GM12878 (cell line): Measurements from ENCODE around the gene CNKSR3. TPM values are rescaled to one million over a fixed set of nuclear protein-coding genes. Genes with fewer than 3 reads are reported as not detected.

ENCODE experiments used
- ATAC-seq: fragments of 200-7000 bp; cut with Tn5 transposase; 3 replicates; pipeline ENCODE4 v1.9.1; 2020; ENCODE audit warnings: mild to moderate bottlenecking, moderate library complexity
- BruUV-seq: library from RNA; stranded (reverse); fragments of 400-500 nt; replicated peaks from 2 replicates; lab custom pipeline; 2021; lab: Mats Ljungman, UMichigan
- CTCF ChIA-PET: fragments of 300-600 bp; sonication (Branson Sonifier 250); formaldehyde crosslinking; extraction: SDS; loops from one replicate; lab custom pipeline; 2021; ENCODE audit warnings: inconsistent platforms; lab: Yijun Ruan, JAX
- POLR2A ChIA-PET: fragments of 350-600 bp; formaldehyde crosslinking; extraction: SDS; loops from one replicate; lab custom pipeline; 2021; ENCODE audit warnings: inconsistent platforms; lab: Charles Lee
- RAD21 ChIA-PET: fragments of 300-600 bp; sonication (Branson Sonifier 250); formaldehyde crosslinking; loops from one replicate; lab custom pipeline; 2023; ENCODE audit warnings: antibody characterized with exemption; ENCODE audit not compliant: unreplicated experiment; lab: Charles Lee
- SMC1A ChIA-PET: fragments of 300-600 bp; sonication (Branson Sonifier 250); formaldehyde crosslinking; loops from one replicate; lab custom pipeline; 2023; ENCODE audit not compliant: unreplicated experiment, uncharacterized antibody; lab: Charles Lee
- DNase-seq: peaks from one replicate; pipeline ENCODE4 v3.0.0-alpha.2; 2011; ENCODE audit warnings: low read depth, low spot score
- FAIRE-seq: peaks from 3 replicates; lab custom pipeline; 2011; peaks lifted over from hg19 to GRCh38; lab: Jason Lieb, UNC
- H2AFZ ChIP-seq: 2 replicates; pipeline ENCODE4 v1.6.0; 2011; ENCODE audit warnings: low read depth, low read length, control low read depth; ENCODE audit not compliant: control insufficient read depth
- H3K27ac ChIP-seq: 2 replicates; pipeline ENCODE4 v1.5.1; 2011; ENCODE audit warnings: control low read depth; ENCODE audit not compliant: control insufficient read depth, insufficient read depth
- H3K27me3 ChIP-seq, 2 experiments: replicated peaks in 1 of 2; 2 replicates each; pipeline versions ENCODE4 v1.6.0 to v1.6.1; 2011; ENCODE audit warnings: low read length in 1 of 2; ENCODE audit not compliant: control insufficient read depth in 2 of 2, insufficient read depth in 2 of 2
- H3K36me3 ChIP-seq, 2 experiments: 2 replicates each; pipeline ENCODE4 v1.5.1; 2011; ENCODE audit warnings: low read length in 1 of 2; ENCODE audit not compliant: control insufficient read depth in 2 of 2, insufficient read depth in 2 of 2
- H3K4me1 ChIP-seq: 2 replicates; pipeline ENCODE4 v1.6.1; 2011; ENCODE audit warnings: mild to moderate bottlenecking, low read length, moderate library complexity, mixed read lengths; ENCODE audit not compliant: control insufficient read depth, insufficient read depth
- H3K4me2 ChIP-seq: 2 replicates; pipeline ENCODE4 v1.6.0; 2011; ENCODE audit warnings: control low read depth; ENCODE audit not compliant: control insufficient read depth, insufficient read depth
- H3K4me3 ChIP-seq: fragments of 200-600 bp; sonication (generic); 2 replicates; pipeline ENCODE4 v1.5.1; 2016
- H3K79me2 ChIP-seq: 2 replicates; pipeline ENCODE4 v1.6.0; 2011; ENCODE audit warnings: low read length; ENCODE audit not compliant: control insufficient read depth, insufficient read depth
- H3K9ac ChIP-seq: 2 replicates; pipeline ENCODE4 v1.8.0; 2011; ENCODE audit warnings: low read length, control low read depth, mixed read lengths; ENCODE audit not compliant: control insufficient read depth, insufficient read depth
- H3K9me3 ChIP-seq: replicated peaks from 3 replicates; pipeline ENCODE4 v1.5.1; 2011; ENCODE audit warnings: mild to moderate bottlenecking, low read length; ENCODE audit not compliant: control insufficient read depth, insufficient read depth
- H4K20me1 ChIP-seq: 2 replicates; pipeline ENCODE4 v1.6.0; 2011; ENCODE audit not compliant: control insufficient read depth, insufficient read depth
- ATF2 ChIP-seq: IDR thresholded peaks from 2 replicates; pipeline ENCODE4 v1.6.1; 2012; ENCODE audit warnings: low read length, inconsistent platforms
- DPF2 ChIP-seq: fragments of 450-650 bp; IDR thresholded peaks from 2 replicates; pipeline ENCODE4 v1.6.1; 2017; ENCODE audit warnings: mild to moderate bottlenecking
- IKZF2 ChIP-seq, 2 experiments: fragments of 450-650 bp; IDR thresholded peaks; 2 replicates each; pipeline ENCODE4 v1.6.1; 2017; ENCODE audit warnings: mild to moderate bottlenecking in 2 of 2, moderate library complexity in 2 of 2
- IRF4 ChIP-seq: IDR thresholded peaks from 2 replicates; pipeline ENCODE4 v1.6.1; 2011; ENCODE audit warnings: low read depth, low read length
- KAT2A ChIP-seq: conservative IDR thresholded peaks from 2 replicates; pipeline ENCODE4 v1.6.1; 2011; ENCODE audit warnings: low read depth, low read length; ENCODE audit not compliant: control insufficient read depth
- LARP7 ChIP-seq: fragments of 450-650 bp; IDR thresholded peaks from 2 replicates; pipeline ENCODE4 v1.6.1; 2017; ENCODE audit warnings: mild to moderate bottlenecking
- PKNOX1 ChIP-seq: fragments of 450-650 bp; IDR thresholded peaks from 2 replicates; pipeline ENCODE4 v1.6.1; 2016; ENCODE audit warnings: mild to moderate bottlenecking
- RAD51 ChIP-seq: fragments of 450-650 bp; IDR thresholded peaks from 2 replicates; pipeline ENCODE4 v1.6.1; 2016; ENCODE audit warnings: moderate library complexity, mild to moderate bottlenecking, inconsistent platforms
- RCOR1 ChIP-seq: conservative IDR thresholded peaks from 2 replicates; pipeline ENCODE4 v1.6.1; 2012; ENCODE audit warnings: low read depth, low read length, improper control_type of control experiment
- TBL1XR1 ChIP-seq: IDR thresholded peaks from 2 replicates; pipeline ENCODE4 v1.6.1; 2012; ENCODE audit warnings: low read depth, low read length, improper control_type of control experiment
- WGBS: methylation state at CpG from one replicate; pipeline ENCODE4 v1.1.6; 2016; ENCODE audit warnings: low lambda C conversion rate; ENCODE audit not compliant: insufficient replicate concordance, insufficient coverage; ENCODE audit errors: missing lambda C conversion rate; 5-methylcytosine and 5-hydroxymethylcytosine counted together
- in situ Hi-C: fragments of 300-500 bp; cut with MboI; formaldehyde crosslinking; loops from 9 replicates; pipeline ENCODE4 v1.14.3; 2018; ENCODE audit warnings: mixed read lengths
- intact Hi-C: fragments of 100-400 bp; cut with micrococcal nuclease; formaldehyde crosslinking; loops from one replicate; pipeline ENCODE4 v1.14.2; 2022; ENCODE audit not compliant: unreplicated experiment
- polyA plus RNA-seq, 11 experiments: library from polyadenylated mRNA; depleted of rRNA in 4 of 11; unstranded in 6 of 11; stranded (reverse) in 5 of 11; fragments of >200 nt; fragmentation: Nextera tagmentation in 4 of 11; fragmentation: Illumina TruSeq in 1 of 11; extraction: Ambion mirVana in 4 of 11; extraction: Trizol in 1 of 11; gene quantifications; 1 replicate in 1 of 11; 2 replicates in 10 of 11; pipeline versions ENCODE4 v1.2.1 to v1.2.3, GENCODE V29; 2011 to 2016; ENCODE audit warnings: inconsistent platforms in 2 of 11, missing spikeins in 2 of 11, low read depth in 1 of 11
- total RNA-seq, 4 experiments: library from RNA; depleted of rRNA in 3 of 4; stranded (reverse); fragments of >200 nt in 3 of 4; fragmentation: Illumina TruSeq in 1 of 4; extraction: Trizol in 1 of 4; gene quantifications; 2 replicates each; pipeline versions ENCODE4 v1.2.1 to v1.2.3, GENCODE V29; 2013 to 2021
- TF ChIP-seq, protein P1 (sequence below): fragments of 450-650 bp; IDR thresholded peaks from 2 replicates; pipeline ENCODE4 v1.6.1; 2016; ENCODE audit warnings: mild to moderate bottlenecking
- TF ChIP-seq, protein P2 (sequence below): fragments of 450-650 bp; IDR thresholded peaks from 2 replicates; pipeline ENCODE4 v1.6.1; 2018; ENCODE audit warnings: mild to moderate bottlenecking, low read depth, moderate library complexity; ENCODE audit not compliant: partially characterized antibody

The CNKSR3 gene
- total and polyA plus RNA-seq, 10 of the 15 experiments (the other 5 are each of a cell fraction or from before 2014, with no cell fraction given): under 0.01 to 0.48 (median 0.12) TPM; not detected in 2

DNA sequence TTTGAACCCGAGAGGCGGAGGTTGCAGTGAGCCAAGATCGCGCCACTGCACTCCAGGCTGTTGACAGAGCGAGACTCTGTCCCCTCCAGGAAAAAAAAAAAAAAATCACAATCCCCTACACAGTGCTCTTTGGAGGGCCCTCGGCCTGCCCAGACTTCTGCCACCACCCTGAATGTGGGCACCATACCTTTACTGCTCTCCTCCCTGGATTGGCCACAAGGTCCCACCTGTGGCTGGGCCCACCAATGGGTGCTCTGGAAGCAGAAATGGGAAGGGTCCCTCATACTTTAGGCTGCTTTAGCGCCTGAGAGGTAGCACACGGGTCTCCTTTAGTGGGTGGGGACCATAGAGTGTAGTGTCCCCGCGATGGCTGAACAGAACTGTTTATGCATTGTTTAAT lies 103.6 kb downstream of the CNKSR3 start:
- no peaks in the 10 kb centered on the region for H3K4me1 ChIP-seq
- no peak overlapping the region for H3K4me2 ChIP-seq
- DNase-seq (no peak), ATAC-seq (no peak)
- no peak overlapping the region for H3K4me3 ChIP-seq
- ChIA-PET POLR2A (no interaction called here), RAD21 (no interaction called here), SMC1A (no interaction called here), CTCF (no interaction called here)
- no peaks in the 10 kb centered on the region for H3K27me3 ChIP-seq
- H3K27ac ChIP-seq: no peak overlapping the region
- H3K9me3 ChIP-seq: no peaks in the 10 kb centered on the region
- WGBS: 62% methylated on average over 10 of the region's 10 CpGs
- no peak overlapping the region for H3K9ac ChIP-seq
- H4K20me1 ChIP-seq: no peaks in the 10 kb centered on the region
- in situ Hi-C loops: no loop called here
- H2AFZ ChIP-seq: no peak overlapping the region
- H3K36me3 ChIP-seq: no peaks in the 10 kb centered on the region
- no peaks in the 10 kb centered on the region for H3K79me2 ChIP-seq
- no TSS peak for BruUV-seq
- TF ChIP-seq IKZF2 (IDR thresholded peaks at IDR 0.05) (no peak), IRF4 (no peak), TBL1XR1 (no peak), RAD51 (no peak), RCOR1 (no peak), ATF2 (no peak), KAT2A (no peak), DPF2 (no peak), LARP7 (no peak), PKNOX1 (no peak)
- TF ChIP-seq, protein P1, sequence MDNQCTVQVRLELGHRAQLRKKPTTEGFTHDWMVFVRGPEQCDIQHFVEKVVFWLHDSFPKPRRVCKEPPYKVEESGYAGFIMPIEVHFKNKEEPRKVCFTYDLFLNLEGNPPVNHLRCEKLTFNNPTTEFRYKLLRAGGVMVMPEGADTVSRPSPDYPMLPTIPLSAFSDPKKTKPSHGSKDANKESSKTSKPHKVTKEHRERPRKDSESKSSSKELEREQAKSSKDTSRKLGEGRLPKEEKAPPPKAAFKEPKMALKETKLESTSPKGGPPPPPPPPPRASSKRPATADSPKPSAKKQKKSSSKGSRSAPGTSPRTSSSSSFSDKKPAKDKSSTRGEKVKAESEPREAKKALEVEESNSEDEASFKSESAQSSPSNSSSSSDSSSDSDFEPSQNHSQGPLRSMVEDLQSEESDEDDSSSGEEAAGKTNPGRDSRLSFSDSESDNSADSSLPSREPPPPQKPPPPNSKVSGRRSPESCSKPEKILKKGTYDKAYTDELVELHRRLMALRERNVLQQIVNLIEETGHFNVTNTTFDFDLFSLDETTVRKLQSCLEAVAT: no peak
- TF ChIP-seq, protein P2, sequence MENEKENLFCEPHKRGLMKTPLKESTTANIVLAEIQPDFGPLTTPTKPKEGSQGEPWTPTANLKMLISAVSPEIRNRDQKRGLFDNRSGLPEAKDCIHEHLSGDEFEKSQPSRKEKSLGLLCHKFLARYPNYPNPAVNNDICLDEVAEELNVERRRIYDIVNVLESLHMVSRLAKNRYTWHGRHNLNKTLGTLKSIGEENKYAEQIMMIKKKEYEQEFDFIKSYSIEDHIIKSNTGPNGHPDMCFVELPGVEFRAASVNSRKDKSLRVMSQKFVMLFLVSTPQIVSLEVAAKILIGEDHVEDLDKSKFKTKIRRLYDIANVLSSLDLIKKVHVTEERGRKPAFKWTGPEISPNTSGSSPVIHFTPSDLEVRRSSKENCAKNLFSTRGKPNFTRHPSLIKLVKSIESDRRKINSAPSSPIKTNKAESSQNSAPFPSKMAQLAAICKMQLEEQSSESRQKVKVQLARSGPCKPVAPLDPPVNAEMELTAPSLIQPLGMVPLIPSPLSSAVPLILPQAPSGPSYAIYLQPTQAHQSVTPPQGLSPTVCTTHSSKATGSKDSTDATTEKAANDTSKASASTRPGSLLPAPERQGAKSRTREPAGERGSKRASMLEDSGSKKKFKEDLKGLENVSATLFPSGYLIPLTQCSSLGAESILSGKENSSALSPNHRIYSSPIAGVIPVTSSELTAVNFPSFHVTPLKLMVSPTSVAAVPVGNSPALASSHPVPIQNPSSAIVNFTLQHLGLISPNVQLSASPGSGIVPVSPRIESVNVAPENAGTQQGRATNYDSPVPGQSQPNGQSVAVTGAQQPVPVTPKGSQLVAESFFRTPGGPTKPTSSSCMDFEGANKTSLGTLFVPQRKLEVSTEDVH: no peak
- TF ChIP-seq, all 136 proteins: peak for 0
- intact Hi-C loops: no loop called here
- FAIRE-seq: no peak
